DMS114 treated with DMSO at 0.1 percent for 48 hours (cell line): ENCODE results near the gene PCDHGB7.
"Not testable (repeated sequence)": the region's sequence is repeated elsewhere in the genome, so short reads cannot be mapped to it uniquely, and the experiment has no call there.

ENCODE experiments used
- DNase-seq: peaks from one replicate; lab custom pipeline; 2025; ENCODE audit not compliant: unreplicated experiment; lab: John Stamatoyannopoulos, UW

The PCDHGB7 gene

DNA sequence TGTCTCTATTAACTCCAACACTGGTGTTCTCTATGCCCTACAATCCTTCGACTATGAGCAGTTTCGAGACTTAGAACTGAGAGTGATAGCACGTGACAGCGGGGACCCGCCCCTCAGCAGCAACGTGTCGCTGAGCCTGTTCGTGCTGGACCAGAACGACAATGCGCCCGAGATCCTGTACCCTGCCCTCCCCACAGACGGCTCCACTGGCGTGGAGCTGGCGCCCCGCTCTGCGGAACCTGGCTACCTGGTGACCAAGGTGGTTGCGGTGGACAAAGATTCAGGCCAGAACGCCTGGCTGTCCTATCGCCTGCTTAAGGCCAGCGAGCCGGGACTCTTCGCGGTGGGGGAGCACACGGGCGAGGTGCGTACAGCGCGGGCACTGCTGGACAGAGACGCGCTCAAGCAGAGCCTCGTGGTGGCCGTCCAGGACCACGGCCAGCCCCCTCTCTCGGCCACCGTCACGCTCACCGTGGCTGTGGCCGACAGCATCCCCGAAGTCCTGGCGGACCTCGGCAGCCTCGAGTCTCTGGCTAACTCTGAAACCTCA is 5.3 kb downstream of the PCDHGB7 start:
- DNase-seq = no peak

DNA sequence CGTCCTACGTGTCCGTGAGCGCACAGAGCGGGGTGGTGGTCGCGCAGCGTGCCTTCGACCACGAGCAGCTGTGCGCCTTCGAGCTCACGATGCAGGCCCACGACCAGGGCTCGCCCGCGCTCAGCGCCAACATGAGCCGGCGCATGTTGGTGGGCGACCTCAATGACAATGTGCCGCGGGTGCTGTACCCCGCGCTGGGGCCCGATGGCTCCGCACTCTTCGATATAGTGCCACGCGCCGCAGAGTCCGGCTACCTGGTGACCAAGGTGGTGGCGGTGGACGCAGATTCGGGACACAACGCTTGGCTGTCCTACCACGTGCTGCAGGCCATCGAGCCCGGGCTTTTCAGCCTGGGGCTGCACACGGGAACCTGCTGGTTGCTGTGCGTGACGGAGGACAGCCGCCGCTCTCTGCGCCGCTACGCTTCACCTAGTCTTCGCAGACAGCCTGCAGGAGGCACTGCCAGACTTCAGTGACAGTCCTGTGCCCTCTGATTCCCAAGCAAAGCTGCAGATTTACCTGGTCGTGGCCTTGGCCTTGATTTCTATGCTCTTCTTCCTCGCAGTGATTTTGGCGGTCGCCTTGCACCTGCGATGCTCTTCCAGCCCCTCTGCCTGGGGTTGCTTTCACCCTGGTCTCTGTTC is 10.4 kb downstream of the PCDHGB7 start:
- DNase-seq = no peak

GRCh38 chr5:141430332-141431113 is 13.0 kb downstream of the PCDHGB7 start, which contains the start of gene PCDHGA12:
Gene PCDHGA12, plus strand, starts transcription at chr5:141430507. Its CDS starts 253 bp downstream, at chr5:141430760.
- DNase-seq = no peak

GRCh38 chr5:141431286-141431685 is 13.8 kb downstream of the PCDHGB7 start:
- no peak for DNase-seq

- not testable (repeated sequence) for DNase-seq
Measured at GRCh38 chr5:141432308-141432707, 14.8 kb downstream of the PCDHGB7 start.

DNA sequence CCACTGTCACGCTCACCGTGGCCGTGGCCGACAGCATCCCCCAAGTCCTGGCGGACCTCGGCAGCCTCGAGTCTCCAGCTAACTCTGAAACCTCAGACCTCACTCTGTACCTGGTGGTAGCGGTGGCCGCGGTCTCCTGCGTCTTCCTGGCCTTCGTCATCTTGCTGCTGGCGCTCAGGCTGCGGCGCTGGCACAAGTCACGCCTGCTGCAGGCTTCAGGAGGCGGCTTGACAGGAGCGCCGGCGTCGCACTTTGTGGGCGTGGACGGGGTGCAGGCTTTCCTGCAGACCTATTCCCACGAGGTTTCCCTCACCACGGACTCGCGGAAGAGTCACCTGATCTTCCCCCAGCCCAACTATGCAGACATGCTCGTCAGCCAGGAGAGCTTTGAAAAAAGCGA is 15.2 kb downstream of the PCDHGB7 start:
- DNase-seq = not testable (repeated sequence)

DNA sequence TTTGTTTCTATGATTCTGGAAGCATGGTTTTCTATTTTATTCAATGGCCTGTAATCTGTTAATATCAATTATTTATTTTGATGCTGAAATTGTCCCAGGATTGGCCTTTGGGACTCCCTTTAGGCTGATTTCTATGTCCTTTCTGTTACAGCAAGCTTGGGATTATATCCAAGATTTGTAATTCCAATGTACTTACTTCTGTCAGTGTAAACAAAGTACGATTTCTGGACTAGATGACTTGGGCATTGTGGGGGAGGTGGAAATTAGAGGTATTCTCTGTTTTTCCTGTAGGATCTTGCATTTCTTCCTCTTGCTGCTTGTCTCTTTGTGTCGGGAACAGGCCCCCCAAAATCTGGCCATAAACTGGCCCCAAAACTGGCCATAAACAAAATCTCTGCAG is 16.5 kb downstream of the PCDHGB7 start:
- no peak for DNase-seq

DNA sequence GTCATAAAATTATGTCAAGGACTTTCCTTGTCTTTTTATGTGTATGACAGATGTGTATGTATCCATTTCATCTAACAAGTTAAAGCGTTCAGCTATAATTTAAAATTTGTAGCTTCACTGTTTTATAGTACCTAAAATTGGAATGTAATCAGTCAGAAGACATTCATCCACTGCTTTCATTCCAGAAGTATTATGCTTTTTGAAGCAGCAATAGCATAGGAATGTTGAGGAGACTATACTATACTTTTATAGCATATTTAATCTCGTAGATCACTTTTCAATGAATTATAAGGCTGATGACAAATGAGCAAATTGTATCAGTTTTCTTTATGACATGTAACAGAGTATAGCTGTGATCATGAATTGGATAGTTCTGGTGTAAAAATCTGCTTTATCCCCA is 19.7 kb downstream of the PCDHGB7 start:
- no peak for DNase-seq

DNA sequence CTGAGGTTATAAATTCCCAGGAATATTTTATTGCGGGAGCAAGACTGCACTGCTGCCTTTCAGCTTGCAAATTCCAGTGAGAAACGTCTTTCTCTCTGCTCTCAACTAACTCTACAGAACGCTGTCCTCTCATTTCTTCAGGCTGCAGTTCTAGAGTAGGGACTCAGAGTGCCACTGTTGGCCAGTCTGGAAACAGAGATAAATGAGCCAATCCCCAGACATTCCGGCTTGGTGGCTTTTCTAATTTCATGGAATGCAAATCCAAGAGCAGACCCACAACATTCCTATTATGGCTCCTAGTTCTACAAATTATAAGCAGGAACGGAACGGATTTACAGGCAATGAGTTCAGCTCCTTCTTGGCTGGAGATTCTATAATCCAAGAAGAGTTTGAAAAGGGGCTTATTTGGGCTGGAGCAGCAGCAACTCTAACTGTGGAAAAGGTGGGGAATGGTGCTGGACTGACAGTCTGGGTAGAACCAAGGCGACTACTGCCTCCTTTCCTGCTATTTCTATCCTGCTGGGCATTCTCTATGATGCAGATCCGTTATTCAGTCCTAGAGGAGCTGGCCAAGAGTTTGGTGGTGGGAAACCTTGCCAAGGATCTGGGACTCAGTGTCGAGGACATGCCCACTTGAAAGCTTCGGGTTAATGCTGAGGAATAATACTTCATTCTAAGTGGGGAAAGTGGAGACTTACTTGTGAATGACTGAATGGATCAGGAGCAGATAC is 22.1 kb downstream of the PCDHGB7 start:
- DNase-seq = no peak

DNA sequence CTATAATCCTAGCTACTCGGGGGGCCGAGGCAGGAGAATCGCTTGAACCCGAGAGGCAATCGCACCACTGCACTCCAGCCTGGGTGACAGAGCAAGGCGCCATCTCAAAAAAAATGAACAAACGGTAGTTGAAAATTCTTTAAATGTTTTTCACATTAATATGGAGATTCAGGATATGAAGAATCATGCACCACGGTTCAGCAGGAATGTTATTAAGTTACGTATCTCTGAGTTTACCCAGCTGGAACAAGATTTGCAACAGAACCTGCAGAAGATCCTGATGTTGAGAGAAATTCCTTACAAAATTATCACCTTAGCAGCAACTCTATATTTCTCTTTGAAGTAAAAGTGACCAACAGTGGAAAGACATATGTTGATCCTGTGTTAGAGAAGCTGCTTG is 22.9 kb downstream of the PCDHGB7 start:
- DNase-seq = no peak

GRCh38 chr5:141441571-141442170 is 24.2 kb downstream of the PCDHGB7 start:
- DNase-seq = no peak

- no peak for DNase-seq
Measured at GRCh38 chr5:141465351-141465750, 47.9 kb downstream of the PCDHGB7 start.
